Measurements from ENCODE around the gene OR10J5. TPM values are rescaled to one million over a fixed set of nuclear protein-coding genes. Genes with fewer than 3 reads are reported as not detected.
"Not testable (repeated sequence)": the region's sequence is repeated elsewhere in the genome, so short reads cannot be mapped to it uniquely, and the experiment has no call there.

Gene OR10J5
- total RNA-seq, 8 experiments from 2014 or later = 0.66 TPM; not detected in 7

- no peak overlapping the region for H3K4me3 ChIP-seq
- peak in 7 of 8 experiments; percentile 70 to 98 (median 75) for ATAC-seq (replicated peaks in 6 of 8)
- in situ Hi-C loops (cut with MboI; ENCODE audit: low pct_unique_long_range_greater_than_20kb in 2 of 9, low sequenced_read_pairs in 9 of 9, unreplicated experiment in 9 of 9) = no loop called here
Measured at GRCh38 chr1:159510229-159510541, 25.6 kb downstream of the OR10J5 start.

GRCh38 chr1:159509440-159510228, 26.2 kb downstream of the OR10J5 start:
- peak in 1 of 8 experiments; percentile 12 for ATAC-seq (replicated peaks in 6 of 8)
- H3K4me1 ChIP-seq (replicated peaks in 1 of 2) = peaks cover 2 to 6% of the 10 kb centered on the region in 2 donors
- no peak overlapping the region for H3K4me3 ChIP-seq
- H3K27ac ChIP-seq = peak overlapping the region in 1 of 2 donors; percentile 47
- in situ Hi-C loops (cut with MboI; ENCODE audit: low pct_unique_long_range_greater_than_20kb in 2 of 9, low sequenced_read_pairs in 9 of 9, unreplicated experiment in 9 of 9) = no loop called here

More at GRCh38 chr1:159510229-159510541, 25.6 kb downstream of the OR10J5 start:
- peaks cover 2 to 6% of the 10 kb centered on the region in 2 donors for H3K4me1 ChIP-seq (replicated peaks in 1 of 2)
- H3K27ac ChIP-seq = peak overlapping the region in 1 of 2 donors; percentile 47
- 0 to 71% (median 20%) methylated on average over 1 to 2 of the region's 2 CpGs; no CpG with 5 or more reads in 1 of the 10 experiments for WGBS, 10 experiments

- WGBS, 10 experiments = 0 to 72% (median 22%) methylated on average over 1 to 4 of the region's 4 CpGs
- no peak for ATAC-seq (replicated peaks in 6 of 8)
Measured at GRCh38 chr1:159508951-159509350, 26.9 kb downstream of the OR10J5 start.

GRCh38 chr1:159505676-159506075, 30.1 kb downstream of the OR10J5 start:
- no peak overlapping the region for H3K4me3 ChIP-seq
- no peak overlapping the region for H3K27ac ChIP-seq
- in situ Hi-C loops (cut with MboI; ENCODE audit: low pct_unique_long_range_greater_than_20kb in 2 of 9, low sequenced_read_pairs in 9 of 9, unreplicated experiment in 9 of 9) = no loop called here
- peaks cover 2 to 6% of the 10 kb centered on the region in 2 donors for H3K4me1 ChIP-seq (replicated peaks in 1 of 2)
- no peak for ATAC-seq (replicated peaks in 6 of 8)

More at GRCh38 chr1:159508951-159509350, 26.9 kb downstream of the OR10J5 start:
- H3K4me3 ChIP-seq = no peak overlapping the region
- peaks cover 2 to 6% of the 10 kb centered on the region in 2 donors for H3K4me1 ChIP-seq (replicated peaks in 1 of 2)
- in situ Hi-C loops (cut with MboI; ENCODE audit: low pct_unique_long_range_greater_than_20kb in 2 of 9, low sequenced_read_pairs in 9 of 9, unreplicated experiment in 9 of 9) = no loop called here
- no peak overlapping the region for H3K27ac ChIP-seq

- H3K27ac ChIP-seq = no peak overlapping the region
- peak in 4 of 8 experiments; percentile 36 to 61 (median 48) for ATAC-seq (replicated peaks in 6 of 8)
- no peaks in the 10 kb centered on the region for H3K4me1 ChIP-seq (replicated peaks in 1 of 2)
- H3K4me3 ChIP-seq = no peak overlapping the region
- 0 to 80% (median 24%) methylated on average over 1 of the region's 1 CpG; no CpG with 5 or more reads in 1 of the 10 experiments for WGBS, 10 experiments
- in situ Hi-C loops (cut with MboI; ENCODE audit: low pct_unique_long_range_greater_than_20kb in 2 of 9, low sequenced_read_pairs in 9 of 9, unreplicated experiment in 9 of 9) = no loop called here
Measured at GRCh38 chr1:159501082-159501481, 34.7 kb downstream of the OR10J5 start.

- H3K27ac ChIP-seq; H3K4me1 ChIP-seq (replicated peaks in 1 of 2); H3K4me3 ChIP-seq; ATAC-seq (replicated peaks in 6 of 8); in situ Hi-C loops (cut with MboI; ENCODE audit: low pct_unique_long_range_greater_than_20kb in 2 of 9, low sequenced_read_pairs in 9 of 9, unreplicated experiment in 9 of 9): not testable (repeated sequence)
- 60 to 100% (median 80%) methylated on average over 1 to 6 of the region's 33 CpGs; no CpG with 5 or more reads in 5 of the 10 experiments for WGBS, 10 experiments
Measured at GRCh38 chr1:159494513-159495210, 41.1 kb downstream of the OR10J5 start.

GRCh38 chr1:159493354-159493753, 42.5 kb downstream of the OR10J5 start:
- Histone ChIP-seq H3K4me1 (replicated peaks in 1 of 2) (no peaks in the 10 kb centered on the region), H3K27ac (no peak overlapping the region), H3K4me3 (no peak overlapping the region)
- 33 to 100% (median 76%) methylated on average over 1 to 11 of the region's 11 CpGs; no CpG with 5 or more reads in 2 of the 10 experiments for WGBS, 10 experiments
- in situ Hi-C loops (cut with MboI; ENCODE audit: low pct_unique_long_range_greater_than_20kb in 2 of 9, low sequenced_read_pairs in 9 of 9, unreplicated experiment in 9 of 9) = no loop called here
- ATAC-seq (replicated peaks in 6 of 8) = no peak

GRCh38 chr1:159492575-159493323, 43.1 kb downstream of the OR10J5 start:
- ATAC-seq (replicated peaks in 6 of 8) = no peak
- WGBS, 10 experiments = 0 to 100% (median 66%) methylated on average over 1 to 5 of the region's 5 CpGs

More at GRCh38 chr1:159492575-159493323, 43.1 kb downstream of the OR10J5 start:
- H3K27ac ChIP-seq = no peak overlapping the region
- in situ Hi-C loops (cut with MboI; ENCODE audit: low pct_unique_long_range_greater_than_20kb in 2 of 9, low sequenced_read_pairs in 9 of 9, unreplicated experiment in 9 of 9) = no loop called here
- H3K4me1 ChIP-seq (replicated peaks in 1 of 2) = no peaks in the 10 kb centered on the region
- H3K4me3 ChIP-seq = no peak overlapping the region

Other genes with a start within 250 kb of the OR10J5 start
- gene FCER1A, start 233.7 kb downstream of the OR10J5 start, total RNA-seq = not detected
- under 1 TPM in 1 of 8 experiments, not detected in 7; 0.33 TPM for gene OR10J4, start 103.8 kb downstream of the OR10J5 start, total RNA-seq
- under 1 TPM in 5 of 8 experiments, not detected in 3; 0.05 to 0.62 (median 0.14) TPM for gene OR10J1, start 96.3 kb downstream of the OR10J5 start, total RNA-seq
- gene APCS, start 51.8 kb upstream of the OR10J5 start, total RNA-seq = under 1 TPM in 1 of 8 experiments, not detected in 7; 0.57 TPM
- gene CRP, start 178.6 kb upstream of the OR10J5 start, total RNA-seq = under 1 TPM in 6 of 8 experiments, not detected in 2; 0.16 to 0.90 (median 0.32) TPM
- 10 to 100 TPM in 4 of 8 experiments, 1 to 10 TPM in 4; 5.6 to 29.4 (median 11.8) TPM for gene DUSP23, start 245.0 kb upstream of the OR10J5 start, total RNA-seq